ENCODE results near the gene ITFG2.

DNA sequence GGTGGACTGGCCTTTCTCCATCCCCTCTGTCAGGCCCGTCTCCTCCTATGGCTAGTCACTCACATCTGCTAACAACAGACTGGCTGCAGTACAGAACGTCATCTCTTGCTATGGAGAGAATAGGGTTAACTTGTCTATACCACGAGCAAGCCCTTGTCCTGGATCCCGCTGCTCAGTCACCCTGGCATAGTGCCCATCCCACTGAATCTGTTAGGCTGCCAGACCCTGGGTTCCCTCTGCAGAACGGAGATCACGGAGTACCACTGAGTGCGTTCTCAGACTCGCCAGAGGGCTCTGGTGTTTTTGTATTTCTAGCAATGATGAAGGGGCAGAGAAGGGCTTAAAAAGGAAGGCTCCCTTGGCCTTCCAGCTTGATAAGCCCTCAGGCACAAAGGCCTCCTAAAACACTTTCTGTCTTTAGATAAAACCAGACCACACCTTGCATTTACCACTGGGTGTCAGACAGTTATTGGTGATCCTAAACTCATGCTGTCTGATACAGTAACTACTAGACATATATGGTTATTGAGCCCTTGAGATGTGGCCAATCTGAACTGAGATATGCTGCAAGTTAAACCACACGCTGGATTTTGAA, 28.7 kb downstream of the ITFG2 start:
- TF ChIP-seq, protein P1, sequence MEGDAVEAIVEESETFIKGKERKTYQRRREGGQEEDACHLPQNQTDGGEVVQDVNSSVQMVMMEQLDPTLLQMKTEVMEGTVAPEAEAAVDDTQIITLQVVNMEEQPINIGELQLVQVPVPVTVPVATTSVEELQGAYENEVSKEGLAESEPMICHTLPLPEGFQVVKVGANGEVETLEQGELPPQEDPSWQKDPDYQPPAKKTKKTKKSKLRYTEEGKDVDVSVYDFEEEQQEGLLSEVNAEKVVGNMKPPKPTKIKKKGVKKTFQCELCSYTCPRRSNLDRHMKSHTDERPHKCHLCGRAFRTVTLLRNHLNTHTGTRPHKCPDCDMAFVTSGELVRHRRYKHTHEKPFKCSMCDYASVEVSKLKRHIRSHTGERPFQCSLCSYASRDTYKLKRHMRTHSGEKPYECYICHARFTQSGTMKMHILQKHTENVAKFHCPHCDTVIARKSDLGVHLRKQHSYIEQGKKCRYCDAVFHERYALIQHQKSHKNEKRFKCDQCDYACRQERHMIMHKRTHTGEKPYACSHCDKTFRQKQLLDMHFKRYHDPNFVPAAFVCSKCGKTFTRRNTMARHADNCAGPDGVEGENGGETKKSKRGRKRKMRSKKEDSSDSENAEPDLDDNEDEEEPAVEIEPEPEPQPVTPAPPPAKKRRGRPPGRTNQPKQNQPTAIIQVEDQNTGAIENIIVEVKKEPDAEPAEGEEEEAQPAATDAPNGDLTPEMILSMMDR (conservative IDR thresholded peaks at IDR 0.05; ENCODE audit: low read depth in 2 of 2): no peak
- TF ChIP-seq EZH2 (IDR thresholded peaks at IDR 0.05; ENCODE audit: low read depth, unreplicated experiment) (no peak), POLR2AphosphoS5 (IDR thresholded peaks at IDR 0.05; ENCODE audit: low read depth) (no peak), ETS1 (IDR thresholded peaks at IDR 0.05) (no peak), JUNB (IDR thresholded peaks at IDR 0.05; ENCODE audit: unreplicated experiment) (no peak)
- TF ChIP-seq, protein P2, sequence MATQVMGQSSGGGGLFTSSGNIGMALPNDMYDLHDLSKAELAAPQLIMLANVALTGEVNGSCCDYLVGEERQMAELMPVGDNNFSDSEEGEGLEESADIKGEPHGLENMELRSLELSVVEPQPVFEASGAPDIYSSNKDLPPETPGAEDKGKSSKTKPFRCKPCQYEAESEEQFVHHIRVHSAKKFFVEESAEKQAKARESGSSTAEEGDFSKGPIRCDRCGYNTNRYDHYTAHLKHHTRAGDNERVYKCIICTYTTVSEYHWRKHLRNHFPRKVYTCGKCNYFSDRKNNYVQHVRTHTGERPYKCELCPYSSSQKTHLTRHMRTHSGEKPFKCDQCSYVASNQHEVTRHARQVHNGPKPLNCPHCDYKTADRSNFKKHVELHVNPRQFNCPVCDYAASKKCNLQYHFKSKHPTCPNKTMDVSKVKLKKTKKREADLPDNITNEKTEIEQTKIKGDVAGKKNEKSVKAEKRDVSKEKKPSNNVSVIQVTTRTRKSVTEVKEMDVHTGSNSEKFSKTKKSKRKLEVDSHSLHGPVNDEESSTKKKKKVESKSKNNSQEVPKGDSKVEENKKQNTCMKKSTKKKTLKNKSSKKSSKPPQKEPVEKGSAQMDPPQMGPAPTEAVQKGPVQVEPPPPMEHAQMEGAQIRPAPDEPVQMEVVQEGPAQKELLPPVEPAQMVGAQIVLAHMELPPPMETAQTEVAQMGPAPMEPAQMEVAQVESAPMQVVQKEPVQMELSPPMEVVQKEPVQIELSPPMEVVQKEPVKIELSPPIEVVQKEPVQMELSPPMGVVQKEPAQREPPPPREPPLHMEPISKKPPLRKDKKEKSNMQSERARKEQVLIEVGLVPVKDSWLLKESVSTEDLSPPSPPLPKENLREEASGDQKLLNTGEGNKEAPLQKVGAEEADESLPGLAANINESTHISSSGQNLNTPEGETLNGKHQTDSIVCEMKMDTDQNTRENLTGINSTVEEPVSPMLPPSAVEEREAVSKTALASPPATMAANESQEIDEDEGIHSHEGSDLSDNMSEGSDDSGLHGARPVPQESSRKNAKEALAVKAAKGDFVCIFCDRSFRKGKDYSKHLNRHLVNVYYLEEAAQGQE (IDR thresholded peaks at IDR 0.05; ENCODE audit: unreplicated experiment): no peak

Measured in GM23338 (cell line).